ENCODE data around the gene QKI.

DNA sequence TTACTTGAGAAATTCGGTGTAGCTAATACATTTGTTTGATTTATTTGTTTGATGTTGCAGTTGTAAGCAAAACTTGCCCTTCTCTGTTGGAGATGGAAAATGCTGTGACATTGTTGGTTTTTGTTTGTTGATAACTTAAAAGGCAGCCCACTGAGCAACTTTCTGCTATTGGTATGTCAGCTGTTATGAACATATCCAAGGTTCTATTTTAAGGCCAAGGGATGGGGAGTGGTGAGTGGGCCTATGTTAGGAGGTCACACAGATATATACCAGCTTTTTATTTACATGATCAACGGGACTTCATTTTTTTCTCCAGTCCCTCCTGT, 5.7 kb downstream of the QKI start:
- no peak for TF ChIP-seq CTCF (IDR thresholded peaks at IDR 0.05; ENCODE audit: insufficient read depth, low read depth, low read length)
- TF ChIP-seq EZH2 (IDR thresholded peaks at IDR 0.05; ENCODE audit: insufficient read depth, low read length), result no peak
